ENCODE measurements around the gene GRXCR2. TPM values are rescaled to one million over a fixed set of nuclear protein-coding genes. Genes with fewer than 3 reads are reported as not detected.

GRXCR2 gene
- total and polyA plus RNA-seq, 2 donors from 2014 or later: not detected

DNA sequence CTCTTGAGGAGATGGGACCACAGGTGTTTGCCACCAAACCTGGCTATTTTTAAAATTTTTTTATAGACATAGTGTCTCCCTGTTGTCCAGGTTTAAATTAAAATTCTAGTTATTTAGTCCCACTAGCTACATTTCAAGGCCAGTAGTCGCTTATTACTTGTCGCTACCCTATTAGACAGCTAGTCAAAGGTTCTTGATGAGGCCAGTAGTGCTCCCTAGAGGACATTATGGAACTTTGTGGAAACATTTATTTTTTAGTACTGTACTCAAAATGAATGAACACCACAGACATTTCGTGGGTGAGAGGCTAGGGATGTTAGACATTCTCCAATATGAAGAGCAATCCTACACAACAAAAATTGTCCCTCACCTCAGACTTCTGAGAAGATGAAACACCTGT lies 14.4 kb upstream of the GRXCR2 start:
- H3K36me3 ChIP-seq (ENCODE audit: control insufficient read depth in 2 of 3, insufficient read depth in 3 of 3, low read length in 3 of 3): no peaks in the 10 kb centered on the region
- no peak overlapping the region for H3K9ac ChIP-seq (ENCODE audit: low read length in 3 of 3)
- no peak overlapping the region for H3K27ac ChIP-seq (ENCODE audit: low read depth in 2 of 2, low read length in 2 of 2)
- no peak overlapping the region for H3K4me3 ChIP-seq (ENCODE audit: low read length in 3 of 3)
- intact Hi-C loops (cut with DNase I): no loop called here
- H3K27me3 ChIP-seq (ENCODE audit: control insufficient read depth, insufficient read depth, low read length): no peaks in the 10 kb centered on the region
- FAIRE-seq: no peak
- no peak for DNase-seq
- H3K9me3 ChIP-seq (ENCODE audit: control insufficient read depth in 2 of 3, insufficient read depth in 1 of 3, low read length in 3 of 3): no peaks in the 10 kb centered on the region
- H3K4me1 ChIP-seq (ENCODE audit: control insufficient read depth in 2 of 3, insufficient read depth in 2 of 3, low read depth in 1 of 3, low read length in 3 of 3): no peaks in the 10 kb centered on the region
- TF ChIP-seq CTCF (IDR thresholded peaks at IDR 0.05; ENCODE audit: borderline replicate concordance, extremely low read depth, insufficient read depth): no peak

DNA sequence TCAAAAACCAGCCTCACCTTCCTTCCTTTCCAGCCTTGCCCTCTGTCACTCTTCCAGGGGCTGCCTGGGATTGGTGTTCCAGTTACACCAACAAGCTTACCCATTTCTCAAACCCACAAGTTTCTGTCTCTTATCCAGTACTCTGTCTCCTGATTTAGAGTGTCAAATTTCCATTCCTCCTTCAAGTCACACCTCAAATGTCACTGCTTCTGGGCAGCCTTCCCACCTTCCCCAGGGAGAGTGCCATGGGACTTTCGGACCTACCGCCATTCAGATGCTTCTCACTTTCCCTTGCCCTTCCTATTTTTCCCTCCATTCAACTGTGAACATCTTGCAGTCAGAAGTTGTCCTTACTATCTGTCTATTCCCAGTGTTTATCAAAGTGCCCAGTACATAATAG lies 2.0 kb upstream of the GRXCR2 start:
- no peak for FAIRE-seq
- DNase-seq: no peak
- no peak overlapping the region for H3K27ac ChIP-seq (ENCODE audit: low read depth in 2 of 2, low read length in 2 of 2)
- H3K4me3 ChIP-seq (ENCODE audit: low read length in 3 of 3): no peak overlapping the region
- H3K9ac ChIP-seq (ENCODE audit: low read length in 3 of 3): no peak overlapping the region
- H3K27me3 ChIP-seq (ENCODE audit: control insufficient read depth, insufficient read depth, low read length): no peaks in the 10 kb centered on the region
- no peak for TF ChIP-seq CTCF (IDR thresholded peaks at IDR 0.05; ENCODE audit: borderline replicate concordance, extremely low read depth, insufficient read depth)
- intact Hi-C loops (cut with DNase I): no loop called here
- no peaks in the 10 kb centered on the region for H3K4me1 ChIP-seq (ENCODE audit: control insufficient read depth in 2 of 3, insufficient read depth in 2 of 3, low read depth in 1 of 3, low read length in 3 of 3)
- no peaks in the 10 kb centered on the region for H3K36me3 ChIP-seq (ENCODE audit: control insufficient read depth in 2 of 3, insufficient read depth in 3 of 3, low read length in 3 of 3)
- H3K9me3 ChIP-seq (ENCODE audit: control insufficient read depth in 2 of 3, insufficient read depth in 1 of 3, low read length in 3 of 3): no peaks in the 10 kb centered on the region

GRCh38 chr5:145872486-145872885 lies 328 bp downstream of the GRXCR2 start:
- Histone ChIP-seq H3K27me3 (ENCODE audit: control insufficient read depth, insufficient read depth, low read length) (no peaks in the 10 kb centered on the region), H3K27ac (ENCODE audit: low read depth in 2 of 2, low read length in 2 of 2) (no peak overlapping the region), H3K9me3 (ENCODE audit: control insufficient read depth in 2 of 3, insufficient read depth in 1 of 3, low read length in 3 of 3) (no peaks in the 10 kb centered on the region), H3K4me3 (ENCODE audit: low read length in 3 of 3) (no peak overlapping the region), H3K36me3 (ENCODE audit: control insufficient read depth in 2 of 3, insufficient read depth in 3 of 3, low read length in 3 of 3) (no peaks in the 10 kb centered on the region), H3K4me1 (ENCODE audit: control insufficient read depth in 2 of 3, insufficient read depth in 2 of 3, low read depth in 1 of 3, low read length in 3 of 3) (no peaks in the 10 kb centered on the region), H3K9ac (ENCODE audit: low read length in 3 of 3) (no peak overlapping the region)
- DNase-seq: peak in 2 of 5 donors; percentile 25 to 35
- TF ChIP-seq CTCF (IDR thresholded peaks at IDR 0.05; ENCODE audit: borderline replicate concordance, extremely low read depth, insufficient read depth): no peak
- FAIRE-seq: no peak
- intact Hi-C loops (cut with DNase I): no loop called here

- no peaks in the 10 kb centered on the region for H3K9me3 ChIP-seq (ENCODE audit: control insufficient read depth in 2 of 3, insufficient read depth in 1 of 3, low read length in 3 of 3)
- no peak for FAIRE-seq
- no peak for TF ChIP-seq CTCF (IDR thresholded peaks at IDR 0.05; ENCODE audit: borderline replicate concordance, extremely low read depth, insufficient read depth)
Measured at GRCh38 chr5:145869753-145870152, 3.1 kb downstream of the GRXCR2 start.

More at GRCh38 chr5:145869753-145870152, 3.1 kb downstream of the GRXCR2 start:
- Histone ChIP-seq H3K36me3 (ENCODE audit: control insufficient read depth in 2 of 3, insufficient read depth in 3 of 3, low read length in 3 of 3) (no peaks in the 10 kb centered on the region), H3K9ac (ENCODE audit: low read length in 3 of 3) (no peak overlapping the region), H3K27me3 (ENCODE audit: control insufficient read depth, insufficient read depth, low read length) (no peaks in the 10 kb centered on the region), H3K4me1 (ENCODE audit: control insufficient read depth in 2 of 3, insufficient read depth in 2 of 3, low read depth in 1 of 3, low read length in 3 of 3) (no peaks in the 10 kb centered on the region), H3K27ac (ENCODE audit: low read depth in 2 of 2, low read length in 2 of 2) (no peak overlapping the region), H3K4me3 (ENCODE audit: low read length in 3 of 3) (no peak overlapping the region)
- intact Hi-C loops (cut with DNase I): no loop called here
- no peak for DNase-seq
